Vagina (tissue), 2 donors: ENCODE data around the gene NOL4L. TPM values are rescaled to one million over a fixed set of nuclear protein-coding genes. Genes with fewer than 3 reads are reported as not detected.

ENCODE experiments used
- DNase-seq, 2 donors: peaks; one replicate each; pipeline ENCODE4 v3.0.0-alpha.2; 2017; ENCODE audit errors: extremely low spot score in 2 of 2
- H3K27ac ChIP-seq: fragments of 200-600 bp; sonication (generic); one replicate; pipeline ENCODE4 v1.5.1; 2019
- H3K27me3 ChIP-seq: fragments of 200-600 bp; sonication (generic); one replicate; pipeline ENCODE4 v1.5.1; 2019
- H3K36me3 ChIP-seq, 2 donors: fragments of 200-600 bp; sonication (generic); one replicate each; pipeline ENCODE4 v1.5.1; 2017 to 2019
- H3K4me1 ChIP-seq: fragments of 200-600 bp; sonication (generic); one replicate; pipeline ENCODE4 v1.5.1; 2019
- H3K4me3 ChIP-seq, 2 donors: fragments of 200-600 bp; sonication (generic); 1 replicate in 1 of 2; 2 replicates in 1 of 2; pipeline ENCODE4 v1.5.1; 2016 to 2019
- H3K9me3 ChIP-seq: fragments of 200-600 bp; sonication (generic); one replicate; pipeline ENCODE4 v1.5.1; 2019
- CTCF ChIP-seq, 3 experiments: fragments of 450-650 bp in 2 of 3; fragments of 200-600 bp in 1 of 3; sonication (generic) in 1 of 3; IDR thresholded peaks; one replicate each; pipeline ENCODE4 v1.5.1; 2017 to 2019; ENCODE audit warnings: antibody characterized with exemption in 3 of 3, mild to moderate bottlenecking in 2 of 3, moderate library complexity in 2 of 3
- POLR2A ChIP-seq, 2 donors: fragments of 450-650 bp; IDR thresholded peaks; one replicate each; pipeline ENCODE4 v1.6.1; 2017; ENCODE audit warnings: antibody characterized with exemption in 2 of 2, mild to moderate bottlenecking in 2 of 2, moderate library complexity in 2 of 2
- POLR2AphosphoS5 ChIP-seq, 2 donors: sonication (generic); formaldehyde crosslinking; IDR thresholded peaks; one replicate each; pipeline ENCODE4 v1.9.0; 2017; ENCODE audit warnings: antibody characterized with exemption in 2 of 2, mild to moderate bottlenecking in 2 of 2, low read depth in 1 of 2; ENCODE audit not compliant: insufficient read depth in 1 of 2
- intact Hi-C: fragments of 100-400 bp; cut with DNase I; formaldehyde crosslinking; loops from one replicate; pipeline ENCODE4 v1.15.1; 2023
- total RNA-seq: library from RNA; depleted of rRNA; stranded (reverse); fragments of >200 nt; gene quantifications from one replicate; pipeline ENCODE4 v1.2.3, GENCODE V29; 2016

The NOL4L gene
- total RNA-seq, 1 donor from 2014 or later: 17.9 TPM

DNA sequence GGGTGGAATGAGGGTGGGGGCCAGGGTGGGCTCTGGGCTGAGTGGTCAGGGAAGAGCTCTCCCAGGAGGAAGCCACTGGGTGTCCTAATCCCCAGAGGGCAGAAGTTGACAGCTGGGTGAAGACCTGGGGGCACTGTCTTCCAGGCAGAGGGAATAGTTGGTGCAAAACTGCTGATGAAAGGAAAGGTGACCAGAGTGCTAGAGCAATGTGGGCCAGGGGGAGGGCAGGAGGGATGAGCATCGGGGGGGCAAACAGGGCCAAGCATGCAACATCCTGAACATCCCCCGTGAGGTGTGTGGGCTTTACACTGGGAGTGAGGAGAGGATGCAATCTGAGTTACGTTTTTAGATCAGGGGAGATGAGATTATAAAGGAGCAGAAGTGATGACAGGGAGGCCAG lies 97.8 kb downstream of the NOL4L start:
- DNase-seq: no peak
- H3K27me3 ChIP-seq: no peaks in the 10 kb centered on the region
- TF ChIP-seq POLR2AphosphoS5 (IDR thresholded peaks at IDR 0.05; ENCODE audit: insufficient read depth in 1 of 2, low read depth in 1 of 2) (no peak), CTCF (IDR thresholded peaks at IDR 0.05) (no peak), POLR2A (IDR thresholded peaks at IDR 0.05) (no peak)
- intact Hi-C loops: no loop called here
- H3K4me3 ChIP-seq: no peak overlapping the region
- no peak overlapping the region for H3K27ac ChIP-seq
- H3K36me3 ChIP-seq: no peaks in the 10 kb centered on the region
- H3K9me3 ChIP-seq: no peaks in the 10 kb centered on the region
- H3K4me1 ChIP-seq: peaks cover 12% of the 10 kb centered on the region

GRCh38 chr20:32485770-32486478 lies 99.2 kb downstream of the NOL4L start:
- Histone ChIP-seq H3K4me1 (peaks cover 24% of the 10 kb centered on the region), H3K9me3 (no peaks in the 10 kb centered on the region), H3K36me3 (no peaks in the 10 kb centered on the region), H3K4me3 (no peak overlapping the region), H3K27ac (peak overlapping the region; percentile 88), H3K27me3 (no peaks in the 10 kb centered on the region)
- TF ChIP-seq POLR2AphosphoS5 (IDR thresholded peaks at IDR 0.05; ENCODE audit: insufficient read depth in 1 of 2, low read depth in 1 of 2) (no peak), CTCF (IDR thresholded peaks at IDR 0.05) (no peak), POLR2A (IDR thresholded peaks at IDR 0.05) (no peak)
- intact Hi-C loops: no loop called here
- DNase-seq: no peak

GRCh38 chr20:32484958-32485769 lies 100.0 kb downstream of the NOL4L start:
- Histone ChIP-seq H3K9me3 (no peaks in the 10 kb centered on the region), H3K36me3 (no peaks in the 10 kb centered on the region), H3K27me3 (no peaks in the 10 kb centered on the region), H3K4me3 (peak overlapping the region; percentile 66 to 85), H3K4me1 (peaks cover 32% of the 10 kb centered on the region), H3K27ac (peak overlapping the region; percentile 88)
- intact Hi-C loops: loop anchor here (5.0 kb wide), 1 partner anchor 128 kb away; the partner anchor contains the start of gene ASXL1
- no peak for DNase-seq
- peak in 1 of 2 donors; percentile 65 for TF ChIP-seq POLR2AphosphoS5 (IDR thresholded peaks at IDR 0.05; ENCODE audit: insufficient read depth in 1 of 2, low read depth in 1 of 2)
- no peak for TF ChIP-seq POLR2A (IDR thresholded peaks at IDR 0.05)
- peak; percentile 41 to 78 (median 56) for TF ChIP-seq CTCF (IDR thresholded peaks at IDR 0.05)

DNA sequence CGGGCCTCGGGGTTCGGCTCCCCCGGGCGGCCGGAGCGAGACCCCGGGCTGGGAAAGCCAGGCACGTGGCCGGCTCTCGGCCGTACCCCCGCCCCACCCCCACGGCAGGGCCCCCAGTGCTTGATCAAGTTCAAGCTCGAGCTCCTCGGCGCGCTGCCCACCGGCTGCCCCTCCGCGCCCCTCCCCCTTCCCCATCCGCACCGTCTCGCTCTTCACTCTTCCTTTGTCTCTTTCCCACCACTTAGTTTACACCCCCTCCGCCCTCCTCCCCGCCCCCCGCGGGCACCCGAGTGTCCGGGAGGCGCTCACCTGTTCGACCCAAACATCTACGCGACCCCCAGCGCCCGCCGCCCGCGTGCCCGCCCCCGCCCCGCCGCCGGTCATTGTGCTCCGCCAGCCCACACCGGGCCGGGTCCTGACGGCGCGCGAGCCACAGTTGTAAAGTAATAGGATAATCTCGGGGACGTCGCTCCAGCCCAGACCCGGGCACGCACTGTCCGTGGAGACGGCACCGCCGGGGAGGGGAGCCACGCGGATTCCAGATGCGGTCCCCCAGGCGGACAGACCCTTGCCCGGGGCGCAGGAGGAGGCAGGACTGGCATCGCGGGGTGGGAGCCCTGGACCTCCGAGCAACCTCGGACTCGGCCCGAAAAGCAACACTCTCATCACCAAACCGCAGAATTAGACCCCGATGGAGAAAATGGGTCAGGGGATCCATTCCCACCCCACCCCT lies 100.7 kb downstream of the NOL4L start:
- TF ChIP-seq POLR2AphosphoS5 (IDR thresholded peaks at IDR 0.05; ENCODE audit: insufficient read depth in 1 of 2, low read depth in 1 of 2) (no peak), CTCF (IDR thresholded peaks at IDR 0.05) (no peak), POLR2A (IDR thresholded peaks at IDR 0.05) (no peak)
- Histone ChIP-seq H3K4me1 (peaks cover 35% of the 10 kb centered on the region), H3K9me3 (no peaks in the 10 kb centered on the region), H3K4me3 (peak overlapping the region; percentile 66 to 85), H3K27me3 (no peaks in the 10 kb centered on the region), H3K27ac (peak overlapping the region; percentile 88), H3K36me3 (no peaks in the 10 kb centered on the region)
- intact Hi-C loops: loop anchor here (5.0 kb wide), 1 partner anchor 127 kb away; the partner anchor contains the start of gene ASXL1
- no peak for DNase-seq
